ENCODE measurements around the gene DIP2C.
"Not testable (repeated sequence)": the region's sequence is repeated elsewhere in the genome, so short reads cannot be mapped to it uniquely, and the experiment has no call there.

Gene DIP2C

GRCh38 chr10:424724-425123, 264.7 kb downstream of the DIP2C start:
- DNase-seq (ENCODE audit: low read depth in 2 of 3, low spot score in 2 of 3) = not testable (repeated sequence)

DNA sequence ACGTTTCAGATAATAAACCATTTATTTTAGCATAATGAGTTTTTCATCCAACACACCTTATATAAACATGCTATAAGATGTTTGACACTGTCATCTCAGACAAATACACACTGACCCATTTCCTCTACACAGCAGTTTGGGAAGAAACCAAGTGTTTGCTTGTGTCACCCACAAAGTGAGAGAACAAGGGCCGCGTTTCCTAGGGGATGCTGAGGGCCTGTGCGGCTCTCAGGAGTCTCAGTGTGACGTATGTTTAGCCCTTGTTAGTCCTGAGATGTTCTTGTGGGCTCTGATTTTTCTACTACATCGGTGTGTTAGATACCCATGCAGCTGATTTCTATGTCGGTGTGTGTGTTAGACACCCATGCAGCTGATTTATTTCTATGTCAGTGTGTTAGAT, 266.3 kb downstream of the DIP2C start:
- no peak for DNase-seq (ENCODE audit: low read depth in 2 of 3, low spot score in 2 of 3)

GRCh38 chr10:422675-423074, 266.8 kb downstream of the DIP2C start:
- no peak for DNase-seq (ENCODE audit: low read depth in 2 of 3, low spot score in 2 of 3)

- no peak for DNase-seq (ENCODE audit: low read depth in 2 of 3, low spot score in 2 of 3)
Observed at GRCh38 chr10:422241-422640, 267.2 kb downstream of the DIP2C start.

GRCh38 chr10:421170-421569, 268.3 kb downstream of the DIP2C start:
- no peak for DNase-seq (ENCODE audit: low read depth in 2 of 3, low spot score in 2 of 3)

DNA sequence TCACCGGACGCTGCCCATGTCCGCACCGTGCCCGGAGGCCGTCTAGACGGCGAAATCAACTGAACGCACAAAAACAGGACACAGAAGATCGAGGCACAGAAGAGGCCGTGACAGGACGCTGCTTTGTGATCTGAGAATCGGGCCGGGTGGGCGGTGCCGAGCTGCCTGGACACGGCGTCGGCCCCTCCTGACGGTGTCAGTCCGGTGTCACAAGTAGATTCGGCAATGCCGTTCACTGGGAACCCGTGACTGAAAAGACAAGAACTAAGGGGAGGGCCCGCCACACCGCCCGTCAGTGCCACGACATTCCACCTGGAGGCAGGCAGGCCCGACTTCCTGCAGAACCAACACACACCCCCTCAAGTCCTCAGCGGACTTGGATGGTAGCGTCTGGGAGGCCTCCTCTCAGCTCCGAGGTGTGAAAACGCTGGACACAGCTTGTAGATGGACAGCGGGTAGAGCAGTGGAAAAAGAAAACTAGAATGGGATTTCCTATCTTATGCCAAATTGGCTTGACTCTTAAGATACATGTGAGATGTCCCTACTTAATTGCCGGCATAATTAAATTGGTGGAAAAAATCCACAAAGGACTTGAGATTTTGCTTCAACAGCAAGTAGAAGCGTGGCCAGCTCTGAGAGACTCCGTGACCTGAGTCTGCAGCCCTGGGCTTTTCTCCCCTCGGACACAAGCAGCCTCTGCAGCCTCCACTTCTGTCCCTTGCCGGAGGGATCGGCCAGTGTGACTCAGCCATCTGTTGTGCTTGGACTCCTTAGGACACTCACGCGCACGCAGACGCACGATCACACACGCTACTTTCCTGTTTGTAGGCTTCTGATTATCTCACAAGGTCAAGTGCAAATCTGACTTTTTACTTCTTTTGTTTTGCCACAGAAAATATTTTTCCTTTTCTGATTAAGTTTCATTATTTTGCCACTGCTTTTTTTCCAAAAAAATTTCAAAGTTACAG, 269.0 kb downstream of the DIP2C start:
- no peak for DNase-seq (ENCODE audit: low read depth in 2 of 3, low spot score in 2 of 3)

DNA sequence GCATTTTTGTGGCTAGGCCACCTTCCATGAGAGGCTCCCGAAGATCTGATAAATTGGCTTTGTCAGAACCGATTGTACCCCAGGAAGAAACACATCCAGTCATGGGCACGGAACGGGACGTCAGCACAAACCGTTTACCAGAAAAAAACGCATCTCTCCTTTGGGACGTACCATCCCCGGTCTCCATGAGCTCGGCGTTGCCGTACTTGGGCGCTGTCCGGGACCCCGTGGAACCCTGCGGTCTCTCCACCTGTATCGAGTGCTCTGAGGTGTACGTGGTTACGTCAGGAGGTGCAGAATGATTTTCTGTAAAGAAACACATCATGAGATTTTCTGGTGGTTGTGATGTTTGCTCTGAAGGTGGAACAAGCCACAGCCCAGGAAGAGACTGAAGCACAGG, 270.6 kb downstream of the DIP2C start:
- no peak for DNase-seq (ENCODE audit: low read depth in 2 of 3, low spot score in 2 of 3)

DNA sequence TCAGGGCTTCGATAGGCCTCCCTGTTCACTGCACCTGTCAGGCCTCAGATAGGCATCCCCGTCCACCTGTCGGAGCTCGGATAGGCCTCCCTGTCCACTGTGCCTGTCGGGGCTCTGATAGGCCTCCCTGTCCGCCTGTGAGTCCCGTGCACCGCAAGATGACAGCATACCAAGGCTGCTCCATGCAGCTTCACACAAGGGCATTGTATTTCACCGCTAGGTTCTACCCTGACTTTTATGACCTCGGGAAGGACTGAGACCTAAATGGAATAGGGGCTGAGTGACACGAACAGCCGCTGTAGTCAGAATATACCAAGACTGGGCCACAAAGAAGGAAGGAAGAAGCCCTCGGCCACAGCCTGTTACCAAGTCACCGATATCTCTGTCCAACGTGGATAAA, 271.2 kb downstream of the DIP2C start:
- no peak for DNase-seq (ENCODE audit: low read depth in 2 of 3, low spot score in 2 of 3)

- no peak for DNase-seq (ENCODE audit: low read depth in 2 of 3, low spot score in 2 of 3)
Observed at GRCh38 chr10:416091-416515, 273.4 kb downstream of the DIP2C start.

DNA sequence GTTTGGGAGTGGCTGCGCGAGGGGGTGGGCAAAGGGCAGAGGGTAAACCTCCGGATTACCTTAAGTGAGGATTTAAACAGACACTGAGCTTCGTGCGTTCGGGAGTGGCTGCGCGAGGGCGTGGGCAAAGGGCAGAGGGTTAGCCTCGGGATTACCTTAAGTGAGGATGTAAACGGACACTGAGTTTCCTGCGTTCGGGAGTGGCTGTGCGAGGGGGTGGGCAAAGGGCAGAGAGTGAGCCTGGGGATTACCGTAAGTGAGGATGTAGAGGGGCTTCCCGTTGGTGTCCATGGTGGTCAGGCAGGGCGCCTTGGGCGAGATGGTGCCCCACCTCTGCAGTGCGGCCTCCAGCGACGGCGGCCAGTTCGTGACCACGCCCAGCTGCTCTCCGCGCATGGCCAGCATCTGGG, 275.8 kb downstream of the DIP2C start:
- DNase-seq (ENCODE audit: low read depth in 2 of 3, low spot score in 2 of 3) = no peak

GRCh38 chr10:412109-412508, 277.4 kb downstream of the DIP2C start:
- no peak for DNase-seq (ENCODE audit: low read depth in 2 of 3, low spot score in 2 of 3)

DNA sequence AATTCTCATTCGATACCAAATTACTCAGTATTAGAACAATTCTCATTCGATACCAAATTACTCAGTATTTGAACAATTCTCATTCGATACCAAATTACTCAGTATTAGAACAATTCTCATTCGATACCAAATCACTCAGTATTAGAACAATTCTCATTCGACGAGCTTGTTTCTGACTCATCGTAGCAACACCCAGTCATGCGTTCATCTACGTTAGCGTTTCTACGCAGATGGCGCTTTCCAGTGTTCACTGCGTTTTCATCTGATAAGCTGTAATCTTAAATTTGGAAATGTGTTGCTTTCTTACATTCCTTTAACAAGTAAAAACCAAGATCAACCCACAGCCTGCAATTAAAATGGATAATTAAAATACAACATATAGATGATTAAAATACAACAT, 277.9 kb downstream of the DIP2C start:
- DNase-seq (ENCODE audit: low read depth in 2 of 3, low spot score in 2 of 3) = no peak

GRCh38 chr10:409408-410040, 279.9 kb downstream of the DIP2C start:
- DNase-seq (ENCODE audit: low read depth in 2 of 3, low spot score in 2 of 3) = no peak

- no peak for DNase-seq (ENCODE audit: low read depth in 2 of 3, low spot score in 2 of 3)
Observed at GRCh38 chr10:408236-408635, 281.2 kb downstream of the DIP2C start.

DNA sequence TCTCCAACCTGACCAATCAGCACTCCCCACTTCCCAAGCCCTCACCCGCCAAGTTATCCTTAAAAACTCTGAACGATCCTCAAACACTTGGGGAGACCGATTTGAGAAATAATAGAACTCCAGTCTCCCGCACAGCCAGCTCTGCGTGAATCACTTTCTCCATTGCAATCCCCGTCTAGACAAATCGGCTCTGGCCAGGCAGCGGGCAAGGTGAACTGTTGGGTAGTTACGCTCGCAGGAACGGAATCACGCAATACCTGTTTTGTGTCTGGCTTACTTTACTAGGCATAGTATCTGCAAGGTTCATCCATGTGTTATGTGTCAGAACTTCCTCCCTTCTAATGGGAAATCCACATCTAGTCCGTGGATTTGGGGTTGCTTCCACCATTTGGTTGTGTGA, 282.5 kb downstream of the DIP2C start:
- DNase-seq (ENCODE audit: low read depth in 2 of 3, low spot score in 2 of 3) = no peak

DNA sequence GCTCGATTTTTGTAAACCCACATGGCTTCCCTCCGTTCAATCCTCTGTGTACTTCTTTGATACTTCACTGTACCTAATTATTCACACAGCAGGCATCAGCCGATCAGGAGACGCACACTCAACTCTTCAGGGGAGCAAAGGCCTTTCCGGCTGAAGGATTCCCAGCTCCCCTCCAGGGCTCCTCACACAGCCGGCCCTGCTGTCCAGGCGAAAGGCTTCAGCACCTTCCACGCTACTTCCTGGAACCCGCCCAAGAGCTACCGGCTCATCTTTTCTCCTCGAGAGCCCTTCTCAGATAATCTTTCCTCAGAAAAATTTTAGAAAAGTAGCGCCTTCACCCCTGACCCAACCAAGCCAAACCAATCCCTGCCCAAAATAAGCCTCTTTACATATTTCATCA, 283.8 kb downstream of the DIP2C start:
- DNase-seq (ENCODE audit: low read depth in 2 of 3, low spot score in 2 of 3) = no peak

DNA sequence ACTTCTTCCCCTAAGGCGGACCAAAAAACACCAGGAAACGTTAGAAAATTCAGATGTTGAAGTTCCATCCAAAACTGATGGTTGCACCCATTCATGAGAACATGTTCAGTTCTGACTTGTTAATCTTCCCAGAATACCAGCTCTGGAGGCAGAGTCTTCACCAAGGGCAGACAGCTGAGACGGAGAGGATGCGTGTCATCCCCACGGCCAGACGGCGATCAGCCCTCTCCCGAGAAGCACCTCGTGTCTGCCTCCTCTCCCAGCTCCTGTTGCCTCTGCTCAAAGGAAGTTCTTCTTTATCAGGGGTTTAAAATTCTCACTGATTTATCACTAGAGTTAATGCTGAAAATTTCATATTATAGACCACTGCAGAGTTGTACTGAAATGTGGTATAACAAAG, 284.5 kb downstream of the DIP2C start:
- DNase-seq (ENCODE audit: low read depth in 2 of 3, low spot score in 2 of 3) = no peak

DNA sequence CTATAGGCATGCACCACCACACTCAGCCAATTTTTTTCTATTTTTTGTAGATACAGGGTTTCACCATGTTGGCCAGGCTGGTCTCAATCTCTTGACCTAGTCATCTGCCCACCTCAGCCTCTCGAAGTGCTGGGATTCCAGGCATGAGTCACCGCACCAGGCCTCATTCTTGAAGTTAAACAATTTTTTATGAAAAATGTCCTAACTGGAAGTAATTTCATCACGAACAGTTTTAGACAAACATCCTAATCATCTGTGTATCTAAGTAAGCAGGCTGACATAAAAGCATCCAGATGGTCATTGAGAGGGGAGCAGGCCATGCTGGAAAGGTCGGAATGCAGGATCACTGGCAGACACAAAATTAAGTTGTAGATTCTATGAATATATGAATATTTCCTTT, 285.1 kb downstream of the DIP2C start:
- no peak for DNase-seq (ENCODE audit: low read depth in 2 of 3, low spot score in 2 of 3)

GRCh38 chr10:398954-399353, 290.5 kb downstream of the DIP2C start:
- no peak for DNase-seq (ENCODE audit: low read depth in 2 of 3, low spot score in 2 of 3)

GRCh38 chr10:397321-398068, 292.0 kb downstream of the DIP2C start:
- DNase-seq (ENCODE audit: low read depth in 2 of 3, low spot score in 2 of 3) = no peak

DNA sequence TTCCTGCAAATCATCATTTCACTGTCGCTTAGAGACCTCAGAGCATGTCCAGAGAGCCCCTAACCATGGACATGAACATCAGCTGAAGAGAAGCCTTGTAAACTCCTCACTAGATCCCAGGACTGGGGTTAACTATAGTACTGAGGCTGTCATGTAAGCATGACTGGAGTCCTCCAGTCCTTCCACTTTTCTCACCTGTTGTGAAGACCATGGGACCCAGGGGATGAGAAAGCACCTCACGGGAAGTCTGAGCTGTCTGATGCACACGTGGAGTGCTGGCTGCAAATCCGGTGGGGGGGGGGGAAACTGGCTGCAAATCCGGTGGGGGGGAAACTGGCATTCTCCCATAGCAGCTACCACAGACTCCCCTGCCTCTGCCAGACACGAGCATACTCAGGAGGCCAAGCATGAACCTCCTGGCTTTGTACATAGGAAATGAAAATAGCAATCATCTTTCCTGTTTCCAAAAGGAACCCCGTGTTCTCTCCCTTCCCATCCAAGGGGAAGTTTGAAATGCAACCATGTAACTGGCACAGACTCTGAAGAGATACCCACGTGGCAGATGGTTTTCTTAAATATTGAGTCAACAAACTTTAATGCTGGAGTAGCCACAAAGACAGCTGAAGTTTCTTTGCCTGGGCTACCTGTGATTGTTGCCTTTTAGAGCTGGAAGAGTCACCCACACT, 292.8 kb downstream of the DIP2C start:
- DNase-seq (ENCODE audit: low read depth in 2 of 3, low spot score in 2 of 3) = no peak
